KOPT-K1 (cell line): ENCODE results near the gene INTS3.

Experiments
- H3K27ac ChIP-seq: fragments of 200-600 bp; sonication (generic); 2 replicates; pipeline ENCODE4 v1.5.1; 2016; ENCODE audit warnings: antibody characterized with exemption, mild to moderate bottlenecking, low read depth, low read length; ENCODE audit not compliant: poor library complexity, severe bottlenecking
- H3K36me3 ChIP-seq: fragments of 200-600 bp; sonication (generic); 2 replicates; pipeline ENCODE4 v1.5.1; 2017; ENCODE audit warnings: antibody characterized with exemption, mild to moderate bottlenecking, low read length, moderate library complexity; ENCODE audit not compliant: insufficient read depth
- H3K9me3 ChIP-seq: fragments of 200-600 bp; sonication (generic); 2 replicates; pipeline ENCODE4 v1.5.1; 2017; ENCODE audit warnings: antibody characterized with exemption, low read length, mild to moderate bottlenecking; ENCODE audit not compliant: insufficient read depth, poor library complexity, severe bottlenecking

INTS3 gene, protein sequence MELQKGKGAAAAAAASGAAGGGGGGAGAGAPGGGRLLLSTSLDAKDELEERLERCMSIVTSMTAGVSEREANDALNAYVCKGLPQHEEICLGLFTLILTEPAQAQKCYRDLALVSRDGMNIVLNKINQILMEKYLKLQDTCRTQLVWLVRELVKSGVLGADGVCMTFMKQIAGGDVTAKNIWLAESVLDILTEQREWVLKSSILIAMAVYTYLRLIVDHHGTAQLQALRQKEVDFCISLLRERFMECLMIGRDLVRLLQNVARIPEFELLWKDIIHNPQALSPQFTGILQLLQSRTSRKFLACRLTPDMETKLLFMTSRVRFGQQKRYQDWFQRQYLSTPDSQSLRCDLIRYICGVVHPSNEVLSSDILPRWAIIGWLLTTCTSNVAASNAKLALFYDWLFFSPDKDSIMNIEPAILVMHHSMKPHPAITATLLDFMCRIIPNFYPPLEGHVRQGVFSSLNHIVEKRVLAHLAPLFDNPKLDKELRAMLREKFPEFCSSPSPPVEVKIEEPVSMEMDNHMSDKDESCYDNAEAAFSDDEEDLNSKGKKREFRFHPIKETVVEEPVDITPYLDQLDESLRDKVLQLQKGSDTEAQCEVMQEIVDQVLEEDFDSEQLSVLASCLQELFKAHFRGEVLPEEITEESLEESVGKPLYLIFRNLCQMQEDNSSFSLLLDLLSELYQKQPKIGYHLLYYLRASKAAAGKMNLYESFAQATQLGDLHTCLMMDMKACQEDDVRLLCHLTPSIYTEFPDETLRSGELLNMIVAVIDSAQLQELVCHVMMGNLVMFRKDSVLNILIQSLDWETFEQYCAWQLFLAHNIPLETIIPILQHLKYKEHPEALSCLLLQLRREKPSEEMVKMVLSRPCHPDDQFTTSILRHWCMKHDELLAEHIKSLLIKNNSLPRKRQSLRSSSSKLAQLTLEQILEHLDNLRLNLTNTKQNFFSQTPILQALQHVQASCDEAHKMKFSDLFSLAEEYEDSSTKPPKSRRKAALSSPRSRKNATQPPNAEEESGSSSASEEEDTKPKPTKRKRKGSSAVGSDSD

DNA sequence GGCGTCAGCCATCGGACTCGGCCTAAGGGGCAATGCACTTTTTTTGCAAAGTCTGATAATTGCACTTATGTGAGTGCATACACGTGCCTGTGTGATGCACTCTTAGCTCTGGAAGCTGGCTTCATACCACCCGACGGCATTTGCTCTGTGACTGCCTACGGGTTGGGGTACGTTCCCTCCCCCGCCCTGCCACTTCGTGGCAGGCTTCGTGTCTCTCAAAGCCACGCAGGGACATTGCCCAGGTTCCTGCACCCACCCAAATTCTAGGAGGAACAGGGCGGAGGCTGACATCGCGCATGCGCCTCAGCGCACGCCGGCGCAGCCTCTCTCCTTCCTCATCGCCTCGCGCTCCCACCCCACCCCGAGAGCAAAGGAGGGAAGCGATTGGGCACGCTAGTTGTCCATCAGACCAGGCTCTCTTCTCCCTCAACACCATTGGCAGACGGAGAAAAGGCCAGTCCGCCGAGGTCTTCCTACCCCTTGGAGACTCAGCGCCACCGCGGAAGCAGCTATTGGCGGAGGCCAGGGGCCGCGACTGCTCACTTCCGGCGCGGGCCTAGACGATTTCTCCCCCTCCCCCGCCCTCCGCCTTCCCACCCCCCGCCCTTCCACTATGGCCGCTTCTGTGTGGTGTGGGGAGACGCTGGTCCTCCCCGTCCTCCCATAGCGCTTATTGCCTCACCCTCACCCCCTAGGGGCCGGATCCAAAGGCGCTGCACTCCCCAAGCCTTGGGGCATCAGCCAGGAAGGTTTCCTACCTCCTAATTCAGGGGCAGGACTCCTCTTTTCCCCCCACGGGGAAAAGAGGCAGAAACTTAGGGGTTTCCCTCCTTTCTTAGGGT is at the start of gene INTS3:
TSS of gene INTS3 (plus strand) at position 588 of the 842 bp plus-strand sequence. CDS start 585 bp downstream, outside the sequence.
- no peaks in the 10 kb centered on the region for H3K36me3 ChIP-seq
- no peaks in the 10 kb centered on the region for H3K9me3 ChIP-seq
- peak within 1 kb of the TSS; percentile 97 for H3K27ac ChIP-seq

DNA sequence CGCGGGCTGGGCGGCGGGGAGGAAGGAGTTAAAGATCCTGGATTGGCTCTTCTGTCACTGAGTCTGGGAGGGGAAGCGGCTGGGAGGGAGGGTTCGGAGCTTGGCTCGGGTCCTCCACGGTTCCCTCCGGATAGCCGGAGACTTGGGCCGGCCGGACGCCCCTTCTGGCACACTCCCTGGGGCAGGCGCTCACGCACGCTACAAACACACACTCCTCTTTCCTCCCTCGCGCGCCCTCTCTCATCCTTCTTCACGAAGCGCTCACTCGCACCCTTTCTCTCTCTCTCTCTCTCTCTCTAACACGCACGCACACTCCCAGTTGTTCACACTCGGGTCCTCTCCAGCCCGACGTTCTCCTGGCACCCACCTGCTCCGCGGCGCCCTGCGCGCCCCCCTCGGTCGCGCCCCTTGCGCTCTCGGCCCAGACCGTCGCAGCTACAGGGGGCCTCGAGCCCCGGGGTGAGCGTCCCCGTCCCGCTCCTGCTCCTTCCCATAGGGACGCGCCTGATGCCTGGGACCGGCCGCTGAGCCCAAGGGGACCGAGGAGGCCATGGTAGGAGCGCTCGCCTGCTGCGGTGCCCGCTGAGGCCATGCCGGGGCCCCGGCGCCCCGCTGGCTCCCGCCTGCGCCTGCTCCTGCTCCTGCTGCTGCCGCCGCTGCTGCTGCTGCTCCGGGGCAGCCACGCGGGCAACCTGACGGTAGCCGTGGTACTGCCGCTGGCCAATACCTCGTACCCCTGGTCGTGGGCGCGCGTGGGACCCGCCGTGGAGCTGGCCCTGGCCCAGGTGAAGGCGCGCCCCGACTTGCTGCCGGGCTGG is 49.1 kb upstream of the INTS3 start, which contains the start of gene NPR1:
TSS of gene NPR1 (plus strand) at position 170 of the 818 bp plus-strand sequence. CDS start at position 591, 421 bp downstream.
- Histone ChIP-seq H3K27ac (no peak within 1 kb of the TSS), H3K9me3 (no peaks in the 10 kb centered on the region), H3K36me3 (no peaks in the 10 kb centered on the region)

- H3K9me3 ChIP-seq: no peaks in the 10 kb centered on the region
- H3K36me3 ChIP-seq: no peaks in the 10 kb centered on the region
- no peak overlapping the region for H3K27ac ChIP-seq
Measured at GRCh38 chr1:153679337-153680119, 48.3 kb upstream of the INTS3 start.

DNA sequence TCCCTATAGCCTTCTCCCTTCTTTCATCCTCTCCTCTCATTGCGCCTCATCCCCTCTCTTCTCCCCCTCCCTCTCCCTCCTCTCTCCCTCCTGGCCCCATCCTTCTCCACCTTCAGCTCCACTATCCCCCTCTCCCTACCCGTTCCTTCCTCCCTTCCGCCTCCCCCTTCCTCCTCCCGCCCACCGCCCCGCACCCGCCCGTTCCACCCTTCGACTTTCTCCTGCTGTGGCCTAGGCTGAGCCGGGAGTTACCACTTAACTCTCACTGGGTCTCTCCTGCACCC is 47.8 kb upstream of the INTS3 start:
- H3K36me3 ChIP-seq: no peaks in the 10 kb centered on the region
- H3K9me3 ChIP-seq: no peaks in the 10 kb centered on the region
- H3K27ac ChIP-seq: no peak overlapping the region

DNA sequence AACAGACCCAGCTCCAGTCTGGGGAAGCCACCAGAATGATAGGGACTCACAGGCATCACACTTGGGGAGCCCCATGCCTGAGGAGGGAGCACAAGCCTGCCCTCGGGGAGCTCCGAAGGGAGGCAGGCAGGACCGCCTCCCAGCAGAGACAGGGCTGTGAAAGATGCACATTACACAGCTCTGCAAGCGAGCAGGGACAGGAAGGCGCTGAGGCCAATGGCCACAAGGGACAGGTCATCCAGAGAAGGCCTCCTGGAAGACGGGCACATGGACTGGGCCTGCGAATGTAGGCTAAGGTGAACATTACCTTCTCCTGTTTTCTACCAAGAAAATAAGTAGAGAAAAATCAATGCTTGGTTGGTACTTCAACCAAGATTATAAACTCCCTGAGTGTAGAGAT is 45.1 kb upstream of the INTS3 start:
- Histone ChIP-seq H3K27ac (no peak overlapping the region), H3K9me3 (no peaks in the 10 kb centered on the region)

GRCh38 chr1:153683854-153684253 is 44.0 kb upstream of the INTS3 start:
- no peaks in the 10 kb centered on the region for H3K36me3 ChIP-seq
- no peak overlapping the region for H3K27ac ChIP-seq
- H3K9me3 ChIP-seq: no peaks in the 10 kb centered on the region

More for the DNA sequence above, 45.1 kb upstream of the INTS3 start:
- H3K36me3 ChIP-seq: no peaks in the 10 kb centered on the region

DNA sequence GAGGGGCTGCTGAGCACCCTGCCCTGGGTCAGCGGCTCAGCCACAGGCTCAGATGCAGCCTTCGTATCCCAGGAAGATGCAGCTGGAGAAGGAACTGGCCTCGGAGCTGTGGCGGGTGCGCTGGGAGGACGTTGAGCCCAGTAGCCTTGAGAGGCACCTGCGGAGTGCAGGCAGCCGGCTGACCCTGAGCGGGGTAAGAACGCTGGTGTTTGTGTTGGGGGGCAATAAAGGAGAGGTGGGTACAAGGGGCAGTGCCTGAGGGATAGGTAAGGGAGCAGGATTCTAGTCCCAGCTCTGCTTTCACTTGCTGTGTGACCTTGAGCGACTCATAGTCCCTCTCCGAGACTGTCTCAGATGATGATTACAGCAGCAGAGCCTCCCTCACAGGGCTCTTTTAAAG is 43.0 kb upstream of the INTS3 start:
- no peak overlapping the region for H3K27ac ChIP-seq
- H3K9me3 ChIP-seq: no peaks in the 10 kb centered on the region
- no peaks in the 10 kb centered on the region for H3K36me3 ChIP-seq

DNA sequence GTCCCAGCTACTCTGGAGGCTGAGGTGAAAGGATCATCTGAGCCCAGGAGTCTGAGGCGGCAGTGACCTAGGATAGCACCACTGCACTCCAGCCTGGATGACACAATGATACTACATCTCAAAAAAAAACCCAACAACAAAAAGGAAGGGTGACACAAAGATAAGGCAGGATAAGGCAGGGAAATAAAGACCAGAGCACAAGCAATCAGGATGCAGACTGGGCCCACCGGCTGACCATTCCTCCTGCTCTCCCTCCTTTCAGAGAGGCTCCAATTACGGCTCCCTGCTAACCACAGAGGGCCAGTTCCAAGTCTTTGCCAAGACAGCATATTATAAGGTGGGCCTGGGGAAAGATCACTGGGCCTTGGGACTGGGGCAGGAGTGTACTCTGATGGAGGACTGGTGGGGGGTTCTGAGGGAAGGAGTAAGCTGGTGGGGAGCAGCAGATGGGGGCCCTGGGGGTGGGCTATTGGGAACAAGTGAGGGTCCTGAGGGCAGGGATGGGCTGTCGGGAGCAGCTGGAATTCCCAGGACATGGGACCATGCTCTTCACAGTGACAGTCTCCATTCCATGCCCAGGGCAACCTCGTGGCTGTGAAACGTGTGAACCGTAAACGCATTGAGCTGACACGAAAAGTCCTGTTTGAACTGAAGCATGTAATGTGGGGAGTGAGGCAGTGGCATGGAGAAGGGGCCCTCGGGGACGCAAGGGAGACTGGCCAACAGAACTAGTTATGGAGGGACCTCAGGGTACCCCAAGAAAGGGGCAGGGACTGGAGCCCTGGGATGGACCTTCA is 42.1 kb upstream of the INTS3 start:
- H3K27ac ChIP-seq: no peak overlapping the region
- no peaks in the 10 kb centered on the region for H3K9me3 ChIP-seq
- no peaks in the 10 kb centered on the region for H3K36me3 ChIP-seq

GRCh38 chr1:153687346-153688125 is 40.3 kb upstream of the INTS3 start:
- H3K27ac ChIP-seq: no peak overlapping the region
- no peaks in the 10 kb centered on the region for H3K36me3 ChIP-seq
- H3K9me3 ChIP-seq: no peaks in the 10 kb centered on the region

GRCh38 chr1:153688276-153688675 is 39.6 kb upstream of the INTS3 start:
- Histone ChIP-seq H3K9me3 (no peaks in the 10 kb centered on the region), H3K27ac (no peak overlapping the region), H3K36me3 (no peaks in the 10 kb centered on the region)

- no peak overlapping the region for H3K27ac ChIP-seq
- H3K9me3 ChIP-seq: no peaks in the 10 kb centered on the region
- no peaks in the 10 kb centered on the region for H3K36me3 ChIP-seq
Measured at GRCh38 chr1:153688736-153689328, 39.0 kb upstream of the INTS3 start.

- Histone ChIP-seq H3K27ac (no peak overlapping the region), H3K9me3 (no peaks in the 10 kb centered on the region), H3K36me3 (no peaks in the 10 kb centered on the region)
Measured at GRCh38 chr1:153693466-153693865, 34.4 kb upstream of the INTS3 start.
